ENCODE measurements around the gene TLE4.

Gene TLE4

GRCh38 chr9:79695531-79696175 lies 123.9 kb downstream of the TLE4 start:
- FAIRE-seq (peak; percentile 53), DNase-seq (ENCODE audit: insufficient read length, low spot score) (no peak)
- TF ChIP-seq POLR2A (IDR thresholded peaks at IDR 0.05; ENCODE audit: low read depth, low read length), result no peak

DNA sequence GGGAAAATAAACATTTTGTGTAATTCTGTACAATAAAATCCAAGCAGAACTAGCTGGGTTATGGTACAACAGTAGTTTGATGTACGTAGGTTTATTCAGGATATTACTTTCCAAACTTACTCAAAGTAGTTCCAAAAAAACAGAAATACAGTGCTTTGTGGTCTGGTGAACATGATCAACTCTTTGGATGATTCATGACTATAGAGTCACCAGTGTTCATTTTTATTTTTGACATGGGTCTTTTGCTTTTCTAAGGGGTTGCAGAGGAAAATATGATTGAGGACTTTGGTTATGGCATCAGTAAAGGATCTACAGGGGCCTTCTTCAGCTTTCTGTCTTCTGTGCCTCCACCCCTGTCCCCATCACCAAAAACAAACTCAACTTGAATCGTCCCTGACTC lies 127.2 kb downstream of the TLE4 start:
- FAIRE-seq (no peak), DNase-seq (ENCODE audit: insufficient read length, low spot score) (no peak)
- no peak for TF ChIP-seq POLR2A (IDR thresholded peaks at IDR 0.05; ENCODE audit: low read depth, low read length)

GRCh38 chr9:79699479-79699878 lies 127.7 kb downstream of the TLE4 start:
- FAIRE-seq, result peak; percentile 48
- no peak for TF ChIP-seq POLR2A (IDR thresholded peaks at IDR 0.05; ENCODE audit: low read depth, low read length)
- no peak for DNase-seq (ENCODE audit: insufficient read length, low spot score)

DNA sequence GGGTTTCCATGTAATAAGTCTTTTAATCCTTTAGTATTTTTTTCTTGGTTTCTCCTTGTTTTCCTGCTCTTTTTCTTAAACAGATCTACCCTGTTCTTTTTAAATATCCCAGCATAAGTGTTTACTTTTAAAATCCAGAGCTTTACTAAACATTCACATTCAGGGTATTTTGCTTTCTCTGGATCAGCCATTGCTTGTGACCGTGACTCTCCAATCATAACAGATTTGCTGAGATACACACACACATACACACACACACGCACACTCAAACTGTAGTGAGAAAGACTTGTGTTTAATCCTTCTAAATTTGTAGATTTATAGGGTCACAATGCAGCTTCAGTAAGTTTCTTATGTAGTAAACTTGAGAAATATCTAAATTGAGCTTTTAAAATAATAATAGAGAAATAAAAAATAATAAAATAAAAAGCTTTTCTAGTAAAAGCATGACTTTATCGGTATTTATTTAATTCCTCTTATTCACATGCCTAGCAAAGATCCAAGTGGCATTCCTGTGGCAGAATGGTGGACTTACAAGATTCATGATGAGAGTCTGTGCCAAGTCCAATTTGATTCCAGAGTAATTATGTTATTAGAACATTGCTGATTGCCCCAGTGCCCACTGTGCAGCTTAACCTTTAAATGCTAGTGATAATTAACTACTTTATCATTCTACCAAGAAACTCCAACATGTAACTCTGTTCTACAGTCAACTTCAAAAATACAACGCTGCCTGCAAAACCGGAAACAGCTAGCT lies 129.0 kb downstream of the TLE4 start:
- FAIRE-seq (no peak), DNase-seq (ENCODE audit: insufficient read length, low spot score) (no peak)
- no peak for TF ChIP-seq POLR2A (IDR thresholded peaks at IDR 0.05; ENCODE audit: low read depth, low read length)

GRCh38 chr9:79701651-79702050 lies 129.9 kb downstream of the TLE4 start:
- TF ChIP-seq POLR2A (IDR thresholded peaks at IDR 0.05; ENCODE audit: low read depth, low read length), result no peak
- no peak for FAIRE-seq
- no peak for DNase-seq (ENCODE audit: insufficient read length, low spot score)

DNA sequence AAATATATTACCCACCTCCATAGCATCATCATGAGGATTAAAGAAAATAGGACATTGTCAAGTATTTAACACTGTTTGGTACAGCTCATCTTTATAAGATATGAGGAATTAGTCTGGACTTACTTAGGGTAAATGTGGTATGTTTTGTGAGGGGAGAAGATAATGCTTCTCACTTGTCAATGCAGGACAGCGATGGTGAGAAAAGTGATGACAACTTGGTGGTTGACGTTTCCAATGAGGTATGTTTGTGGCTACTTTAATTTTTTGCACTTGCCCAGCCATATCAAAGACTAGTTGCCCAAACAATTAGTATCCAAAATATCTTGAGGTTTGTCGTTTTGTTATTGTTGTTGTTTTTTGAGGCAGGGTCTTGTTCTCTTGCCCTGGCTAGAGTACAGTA lies 133.9 kb downstream of the TLE4 start:
- TF ChIP-seq POLR2A (IDR thresholded peaks at IDR 0.05; ENCODE audit: low read depth, low read length), result no peak
- DNase-seq (ENCODE audit: insufficient read length, low spot score) (no peak), FAIRE-seq (no peak)

DNA sequence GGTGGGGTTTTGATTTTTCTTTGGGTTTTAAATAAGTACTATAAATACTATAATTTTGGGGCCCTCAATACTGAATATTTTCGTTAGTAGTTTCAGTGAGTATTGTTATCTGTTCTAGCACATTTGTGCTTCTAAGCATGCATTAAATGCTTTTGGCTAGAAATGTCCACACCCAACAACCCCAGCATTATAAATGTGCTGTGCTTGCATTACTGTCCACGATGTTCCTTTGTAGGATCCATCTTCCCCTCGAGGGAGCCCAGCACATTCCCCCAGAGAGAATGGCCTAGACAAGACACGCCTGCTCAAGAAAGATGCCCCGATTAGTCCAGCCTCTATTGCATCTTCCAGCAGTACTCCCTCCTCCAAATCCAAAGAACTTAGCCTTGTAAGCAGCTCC lies 134.7 kb downstream of the TLE4 start:
- DNase-seq (ENCODE audit: insufficient read length, low spot score) (no peak), FAIRE-seq (no peak)
- TF ChIP-seq POLR2A (IDR thresholded peaks at IDR 0.05; ENCODE audit: low read depth, low read length), result no peak

DNA sequence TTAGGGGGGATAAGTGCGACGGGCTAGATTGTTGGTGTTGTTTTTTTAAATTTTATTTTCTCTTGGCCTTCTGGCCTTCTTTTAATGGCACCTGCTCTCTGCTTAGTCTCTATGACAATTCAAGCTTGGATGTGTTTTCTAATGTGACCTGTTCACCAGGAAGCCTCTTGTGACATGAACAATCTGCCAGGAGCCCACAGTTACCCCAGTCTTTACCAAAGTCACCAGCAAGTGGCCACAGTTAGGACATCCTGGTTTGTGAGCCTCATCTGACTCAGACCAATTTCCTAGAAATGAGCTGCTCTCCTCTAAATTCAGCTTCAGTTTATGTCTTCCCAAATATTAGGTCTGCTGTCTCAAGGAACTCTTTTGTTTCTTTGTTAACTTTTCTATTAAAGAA lies 135.8 kb downstream of the TLE4 start:
- no peak for TF ChIP-seq POLR2A (IDR thresholded peaks at IDR 0.05; ENCODE audit: low read depth, low read length)
- no peak for DNase-seq (ENCODE audit: insufficient read length, low spot score)
- peak; percentile 23 for FAIRE-seq

GRCh38 chr9:79708541-79708940 lies 136.8 kb downstream of the TLE4 start:
- DNase-seq (ENCODE audit: insufficient read length, low spot score), result no peak
- TF ChIP-seq POLR2A (IDR thresholded peaks at IDR 0.05; ENCODE audit: low read depth, low read length), result no peak
- FAIRE-seq, result no peak

DNA sequence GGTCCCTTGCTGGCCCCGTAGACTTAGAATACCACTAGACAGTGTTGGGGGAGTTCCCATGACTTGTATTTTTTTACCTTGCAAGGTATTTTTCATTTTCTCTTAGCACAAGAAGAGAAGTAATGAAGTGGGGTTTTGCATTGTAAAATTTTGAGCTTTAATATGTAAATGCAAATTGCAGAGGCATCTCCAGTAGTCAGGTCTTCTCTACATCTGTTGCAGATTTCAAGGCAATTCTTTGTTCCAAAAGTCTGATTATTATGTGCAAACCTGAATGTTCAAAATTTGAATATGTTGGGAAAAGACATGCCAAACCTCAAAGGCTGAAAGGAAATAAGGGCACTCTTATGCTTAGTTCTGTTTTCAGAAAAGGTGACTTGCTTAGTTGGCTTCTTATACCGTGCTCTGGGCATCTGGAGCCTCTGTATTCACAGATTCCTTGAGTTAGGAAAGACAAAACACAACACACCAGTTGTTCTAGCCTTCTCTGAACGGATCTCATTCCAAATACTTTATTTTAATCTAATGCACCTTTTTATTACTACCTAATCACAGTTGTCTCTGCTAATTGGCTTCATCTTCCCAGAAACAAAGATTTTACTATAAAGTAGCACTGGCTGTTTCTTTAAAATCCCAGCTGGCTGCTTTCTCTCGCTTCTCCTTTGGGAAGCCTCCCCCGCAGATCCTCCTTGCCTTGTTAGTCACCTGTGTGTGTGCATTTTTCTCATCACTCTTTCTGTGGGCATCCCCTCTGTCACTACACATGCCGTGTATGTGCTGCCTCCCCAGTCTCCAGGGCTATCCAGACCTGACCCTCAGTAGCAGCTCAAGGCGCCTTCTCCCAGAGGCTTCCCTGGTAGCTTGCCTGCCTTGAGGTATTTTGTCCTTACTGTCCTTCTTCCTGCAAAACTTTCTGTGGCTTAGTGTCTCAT lies 138.2 kb downstream of the TLE4 start:
- TF ChIP-seq POLR2A (IDR thresholded peaks at IDR 0.05; ENCODE audit: low read depth, low read length), result no peak
- DNase-seq (ENCODE audit: insufficient read length, low spot score) (no peak), FAIRE-seq (no peak)

DNA sequence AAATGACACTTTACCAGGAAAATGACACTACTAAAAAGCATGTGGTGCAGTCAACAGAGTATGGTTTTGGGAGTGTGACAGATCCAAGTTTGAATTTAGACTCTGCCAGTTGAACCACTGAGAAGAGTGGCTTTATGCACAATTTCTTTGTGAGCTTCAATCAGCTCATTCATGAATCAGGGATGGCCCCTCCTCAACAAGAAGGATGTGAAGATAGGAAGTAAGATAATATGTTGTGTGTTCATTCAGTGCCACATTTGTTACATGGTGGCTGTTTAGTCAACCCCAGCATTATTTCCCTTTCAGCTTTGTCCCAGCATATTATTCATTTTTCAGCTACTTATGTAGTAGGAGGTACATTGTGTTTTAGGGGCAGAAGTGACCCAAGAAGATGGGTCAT lies 140.1 kb downstream of the TLE4 start:
- FAIRE-seq (no peak), DNase-seq (ENCODE audit: insufficient read length, low spot score) (no peak)
- TF ChIP-seq POLR2A (IDR thresholded peaks at IDR 0.05; ENCODE audit: low read depth, low read length), result no peak

DNA sequence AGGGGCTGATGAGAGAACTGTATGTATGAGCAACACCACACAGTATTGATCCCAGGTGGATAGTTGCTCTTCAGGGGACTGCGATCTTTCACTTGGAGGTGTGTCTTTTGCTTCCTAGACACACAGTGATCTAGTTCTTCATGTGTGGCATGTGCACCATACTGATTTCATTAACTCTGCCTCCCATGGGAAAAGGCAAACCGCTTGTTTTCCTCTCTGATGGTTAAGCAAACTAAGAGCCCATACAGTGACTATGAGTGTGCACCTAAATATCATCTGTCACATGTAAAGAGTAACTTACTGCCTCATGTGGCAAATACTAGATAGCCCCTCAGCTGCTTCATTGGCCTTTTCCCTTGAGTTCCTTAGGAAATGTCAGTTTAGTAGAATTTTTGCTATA lies 147.3 kb downstream of the TLE4 start:
- TF ChIP-seq POLR2A (IDR thresholded peaks at IDR 0.05; ENCODE audit: low read depth, low read length), result no peak
- FAIRE-seq (no peak), DNase-seq (ENCODE audit: insufficient read length, low spot score) (no peak)

DNA sequence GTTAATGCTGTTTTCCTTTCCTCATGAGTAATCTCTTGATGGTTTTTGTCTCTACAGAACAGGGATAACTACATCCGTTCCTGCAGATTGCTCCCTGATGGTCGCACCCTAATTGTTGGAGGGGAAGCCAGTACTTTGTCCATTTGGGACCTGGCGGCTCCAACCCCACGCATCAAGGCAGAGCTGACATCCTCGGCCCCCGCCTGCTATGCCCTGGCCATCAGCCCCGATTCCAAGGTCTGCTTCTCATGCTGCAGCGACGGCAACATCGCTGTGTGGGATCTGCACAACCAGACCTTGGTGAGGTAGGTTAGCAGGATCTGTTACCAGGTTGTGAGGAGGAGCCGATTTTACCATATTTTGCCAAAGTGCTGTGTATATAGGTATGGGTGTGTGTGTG lies 148.2 kb downstream of the TLE4 start:
- FAIRE-seq, result no peak
- TF ChIP-seq POLR2A (IDR thresholded peaks at IDR 0.05; ENCODE audit: low read depth, low read length), result no peak
- DNase-seq (ENCODE audit: insufficient read length, low spot score), result no peak

- no peak for FAIRE-seq
- no peak for TF ChIP-seq POLR2A (IDR thresholded peaks at IDR 0.05; ENCODE audit: low read depth, low read length)
Observed at GRCh38 chr9:79731171-79731890, 159.6 kb downstream of the TLE4 start.

More at GRCh38 chr9:79731171-79731890, 159.6 kb downstream of the TLE4 start:
- DNase-seq (ENCODE audit: insufficient read length, low spot score), result no peak
